Measurements from ENCODE around the gene CPA2. TPM values are rescaled to one million over a fixed set of nuclear protein-coding genes. Genes with fewer than 3 reads are reported as not detected.
"Not testable (repeated sequence)": the region's sequence is repeated elsewhere in the genome, so short reads cannot be mapped to it uniquely, and the experiment has no call there.

The CPA2 gene
- total RNA-seq, 1 experiment from 2014 or later: 0.90 TPM

DNA sequence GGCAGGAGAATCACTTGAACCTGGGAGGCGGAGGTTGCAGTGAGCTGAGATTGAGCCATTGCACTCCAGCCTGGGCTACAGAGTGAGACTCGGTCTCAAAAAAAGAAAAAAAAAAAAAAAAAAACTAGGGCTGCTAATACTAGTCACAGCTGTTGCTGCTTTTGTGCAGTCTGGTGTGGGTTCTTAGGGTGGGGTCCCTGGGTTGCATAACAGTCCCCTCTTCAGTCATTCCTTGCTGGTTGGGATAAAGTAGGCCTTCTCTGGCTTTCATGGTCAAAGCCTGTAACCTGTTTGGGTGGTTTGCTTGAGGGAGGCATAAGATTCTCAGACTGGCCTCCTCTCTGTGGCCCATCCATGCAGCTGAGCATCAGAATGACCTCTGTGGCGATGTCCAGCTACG is 44.9 kb upstream of the CPA2 start (continued):
- TF ChIP-seq, protein P1, sequence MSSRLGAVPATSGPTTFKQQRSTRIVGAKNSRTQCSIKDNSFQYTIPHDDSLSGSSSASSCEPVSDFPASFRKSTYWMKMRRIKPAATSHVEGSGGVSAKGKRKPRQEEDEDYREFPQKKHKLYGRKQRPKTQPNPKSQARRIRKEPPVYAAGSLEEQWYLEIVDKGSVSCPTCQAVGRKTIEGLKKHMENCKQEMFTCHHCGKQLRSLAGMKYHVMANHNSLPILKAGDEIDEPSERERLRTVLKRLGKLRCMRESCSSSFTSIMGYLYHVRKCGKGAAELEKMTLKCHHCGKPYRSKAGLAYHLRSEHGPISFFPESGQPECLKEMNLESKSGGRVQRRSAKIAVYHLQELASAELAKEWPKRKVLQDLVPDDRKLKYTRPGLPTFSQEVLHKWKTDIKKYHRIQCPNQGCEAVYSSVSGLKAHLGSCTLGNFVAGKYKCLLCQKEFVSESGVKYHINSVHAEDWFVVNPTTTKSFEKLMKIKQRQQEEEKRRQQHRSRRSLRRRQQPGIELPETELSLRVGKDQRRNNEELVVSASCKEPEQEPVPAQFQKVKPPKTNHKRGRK (CRISPR knock-in tag; IDR thresholded peaks at IDR 0.05; ENCODE audit: borderline replicate concordance): no peak
- no peak for TF ChIP-seq ZNF396 (CRISPR knock-in tag; IDR thresholded peaks at IDR 0.05; ENCODE audit: borderline replicate concordance)
- TF ChIP-seq, protein P2, sequence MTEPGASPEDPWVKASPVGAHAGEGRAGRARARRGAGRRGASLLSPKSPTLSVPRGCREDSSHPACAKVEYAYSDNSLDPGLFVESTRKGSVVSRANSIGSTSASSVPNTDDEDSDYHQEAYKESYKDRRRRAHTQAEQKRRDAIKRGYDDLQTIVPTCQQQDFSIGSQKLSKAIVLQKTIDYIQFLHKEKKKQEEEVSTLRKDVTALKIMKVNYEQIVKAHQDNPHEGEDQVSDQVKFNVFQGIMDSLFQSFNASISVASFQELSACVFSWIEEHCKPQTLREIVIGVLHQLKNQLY (CRISPR knock-in tag; IDR thresholded peaks at IDR 0.05): no peak

DNA sequence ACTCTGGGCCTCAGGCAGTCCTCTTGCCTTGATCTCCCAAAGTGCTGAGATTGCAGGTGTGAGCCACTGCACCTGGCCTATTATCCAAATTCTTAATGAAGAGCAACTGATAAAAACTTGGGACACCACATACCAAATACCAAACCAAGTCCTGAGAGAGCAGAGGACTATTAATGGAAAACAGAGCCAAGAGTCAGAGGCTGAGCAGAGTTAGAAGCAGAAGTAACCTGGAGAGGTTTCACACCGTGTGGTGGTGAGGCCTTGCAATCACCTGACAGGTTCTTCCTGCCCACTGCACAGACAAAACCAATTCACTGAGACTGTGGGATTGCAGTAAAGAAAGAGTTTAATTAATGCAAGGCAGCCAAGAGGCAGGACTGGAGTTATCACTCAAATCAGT is 43.0 kb upstream of the CPA2 start:
- Mint-ChIP-seq H3K27ac (no peak overlapping the region), H3K4me3 (no peak overlapping the region), H3K9me3 (peaks cover 16% of the 10 kb centered on the region), H3K4me1 (peaks cover 3% of the 10 kb centered on the region), H3K27me3 (ENCODE audit: low read depth) (0 out of 2 replicates have a peak, but pooled peaks cover 4% of the 10 kb centered on the region), H3K36me3 (peaks cover 4% of the 10 kb centered on the region; the same call in 1 of the 2 replicates)
- TF ChIP-seq, protein P3, sequence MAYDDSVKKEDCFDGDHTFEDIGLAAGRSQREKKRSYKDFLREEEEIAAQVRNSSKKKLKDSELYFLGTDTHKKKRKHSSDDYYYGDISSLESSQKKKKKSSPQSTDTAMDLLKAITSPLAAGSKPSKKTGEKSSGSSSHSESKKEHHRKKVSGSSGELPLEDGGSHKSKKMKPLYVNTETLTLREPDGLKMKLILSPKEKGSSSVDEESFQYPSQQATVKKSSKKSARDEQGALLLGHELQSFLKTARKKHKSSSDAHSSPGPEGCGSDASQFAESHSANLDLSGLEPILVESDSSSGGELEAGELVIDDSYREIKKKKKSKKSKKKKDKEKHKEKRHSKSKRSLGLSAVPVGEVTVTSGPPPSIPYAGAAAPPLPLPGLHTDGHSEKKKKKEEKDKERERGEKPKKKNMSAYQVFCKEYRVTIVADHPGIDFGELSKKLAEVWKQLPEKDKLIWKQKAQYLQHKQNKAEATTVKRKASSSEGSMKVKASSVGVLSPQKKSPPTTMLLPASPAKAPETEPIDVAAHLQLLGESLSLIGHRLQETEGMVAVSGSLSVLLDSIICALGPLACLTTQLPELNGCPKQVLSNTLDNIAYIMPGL (CRISPR knock-in tag; IDR thresholded peaks at IDR 0.05): no peak
- TF ChIP-seq NFE2L1 (CRISPR knock-in tag; IDR thresholded peaks at IDR 0.05): no peak
- no peak for ATAC-seq
- CTCF ChIA-PET: no interaction called here
- POLR2A ChIA-PET: no interaction called here
- no peak for DNase-seq (ENCODE audit: low spot score)

DNA sequence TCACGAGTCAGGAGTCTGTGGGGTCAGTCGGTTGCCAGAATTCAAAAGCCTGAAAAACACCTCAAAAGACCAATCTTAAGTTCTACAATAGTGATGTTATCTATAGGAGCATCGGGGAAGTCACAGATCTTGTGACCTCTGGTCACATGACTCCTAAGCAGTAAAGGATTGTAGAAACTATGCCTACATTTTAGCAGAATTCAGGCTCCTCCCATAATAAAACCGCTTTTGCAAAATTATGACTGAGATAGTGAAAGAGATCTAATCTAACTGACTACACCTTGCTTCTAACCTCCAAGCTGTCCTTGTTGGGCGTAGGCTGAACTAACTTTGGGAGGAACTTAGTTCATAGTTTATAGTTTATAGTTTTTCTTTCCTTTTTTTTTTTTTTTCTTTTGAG is 42.5 kb upstream of the CPA2 start:
- CTCF ChIA-PET: no interaction called here

DNA sequence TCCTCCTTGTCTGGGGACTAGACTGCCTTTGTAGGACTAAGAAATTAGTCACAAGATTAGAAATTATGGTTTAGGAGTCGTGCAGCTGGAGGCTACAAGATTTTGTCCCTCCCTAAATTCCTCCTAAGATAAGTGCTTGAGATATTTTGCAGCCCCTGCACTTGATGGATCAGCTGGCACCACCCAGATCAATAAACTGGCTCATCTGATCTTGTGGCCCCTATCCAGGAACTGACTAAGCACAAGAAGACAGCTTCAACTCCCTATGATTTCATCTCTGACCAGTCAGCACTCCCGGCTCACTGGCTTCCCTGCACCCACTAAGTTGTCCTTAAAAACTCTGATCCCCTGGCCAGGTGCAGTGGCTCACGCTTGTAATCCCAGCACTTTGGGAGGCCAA is 41.7 kb upstream of the CPA2 start:
- ATAC-seq; H3K4me1 Mint-ChIP-seq; CTCF ChIA-PET; H3K27ac Mint-ChIP-seq; H3K27me3 Mint-ChIP-seq (ENCODE audit: low read depth); H3K36me3 Mint-ChIP-seq; DNase-seq (ENCODE audit: low spot score); POLR2A ChIA-PET; H3K4me3 Mint-ChIP-seq: not testable (repeated sequence)
- peaks cover 23% of the 10 kb centered on the region for H3K9me3 Mint-ChIP-seq

More for the DNA sequence above, 42.5 kb upstream of the CPA2 start:
- ATAC-seq (no peak), DNase-seq (ENCODE audit: low spot score) (no peak)
- Mint-ChIP-seq H3K36me3 (peaks cover 4% of the 10 kb centered on the region), H3K9me3 (peaks cover 18% of the 10 kb centered on the region), H3K4me3 (no peak overlapping the region), H3K27me3 (ENCODE audit: low read depth) (0 out of 2 replicates have a peak, but pooled peaks cover 4% of the 10 kb centered on the region), H3K27ac (no peak overlapping the region), H3K4me1 (peaks cover 3% of the 10 kb centered on the region)
- TF ChIP-seq ZNF138 (CRISPR knock-in tag; conservative IDR thresholded peaks at IDR 0.05) (no peak), JUN (CRISPR knock-in tag; IDR thresholded peaks at IDR 0.05) (no peak)
- TF ChIP-seq, protein P4, sequence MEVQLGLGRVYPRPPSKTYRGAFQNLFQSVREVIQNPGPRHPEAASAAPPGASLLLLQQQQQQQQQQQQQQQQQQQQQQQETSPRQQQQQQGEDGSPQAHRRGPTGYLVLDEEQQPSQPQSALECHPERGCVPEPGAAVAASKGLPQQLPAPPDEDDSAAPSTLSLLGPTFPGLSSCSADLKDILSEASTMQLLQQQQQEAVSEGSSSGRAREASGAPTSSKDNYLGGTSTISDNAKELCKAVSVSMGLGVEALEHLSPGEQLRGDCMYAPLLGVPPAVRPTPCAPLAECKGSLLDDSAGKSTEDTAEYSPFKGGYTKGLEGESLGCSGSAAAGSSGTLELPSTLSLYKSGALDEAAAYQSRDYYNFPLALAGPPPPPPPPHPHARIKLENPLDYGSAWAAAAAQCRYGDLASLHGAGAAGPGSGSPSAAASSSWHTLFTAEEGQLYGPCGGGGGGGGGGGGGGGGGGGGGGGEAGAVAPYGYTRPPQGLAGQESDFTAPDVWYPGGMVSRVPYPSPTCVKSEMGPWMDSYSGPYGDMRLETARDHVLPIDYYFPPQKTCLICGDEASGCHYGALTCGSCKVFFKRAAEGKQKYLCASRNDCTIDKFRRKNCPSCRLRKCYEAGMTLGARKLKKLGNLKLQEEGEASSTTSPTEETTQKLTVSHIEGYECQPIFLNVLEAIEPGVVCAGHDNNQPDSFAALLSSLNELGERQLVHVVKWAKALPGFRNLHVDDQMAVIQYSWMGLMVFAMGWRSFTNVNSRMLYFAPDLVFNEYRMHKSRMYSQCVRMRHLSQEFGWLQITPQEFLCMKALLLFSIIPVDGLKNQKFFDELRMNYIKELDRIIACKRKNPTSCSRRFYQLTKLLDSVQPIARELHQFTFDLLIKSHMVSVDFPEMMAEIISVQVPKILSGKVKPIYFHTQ (CRISPR knock-in tag; IDR thresholded peaks at IDR 0.05): no peak
- POLR2A ChIA-PET: no interaction called here

DNA sequence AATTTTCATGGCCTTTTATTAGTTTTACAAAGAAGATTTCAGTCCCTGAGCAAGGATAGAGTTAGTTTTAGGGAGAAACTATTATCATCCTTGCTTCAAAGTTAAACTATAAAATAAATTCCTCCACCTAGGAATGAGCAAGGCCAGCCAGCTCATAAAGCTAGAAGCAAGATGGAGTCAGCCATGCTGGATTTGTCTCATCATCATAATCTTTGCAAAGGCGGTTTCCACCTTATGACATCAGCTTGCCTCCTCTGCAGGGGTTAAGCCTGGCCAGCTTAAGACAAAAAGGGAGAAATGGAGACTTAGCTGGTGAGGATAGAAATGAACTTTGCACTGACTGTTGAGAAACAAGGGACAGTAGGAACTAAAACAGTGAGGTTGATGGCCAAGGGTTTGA is 40.3 kb upstream of the CPA2 start:
- CTCF ChIA-PET: interaction anchor here (1.1 kb wide), 1 partner anchor 10 kb away, joined by 3 read pairs; no protein-coding TSS in a partner anchor
- Mint-ChIP-seq H3K27ac (no peak overlapping the region), H3K4me3 (no peak overlapping the region), H3K27me3 (ENCODE audit: low read depth) (0 out of 2 replicates have a peak, but pooled peaks cover 4% of the 10 kb centered on the region), H3K4me1 (peaks cover 3% of the 10 kb centered on the region), H3K36me3 (peaks cover 4% of the 10 kb centered on the region), H3K9me3 (peaks cover 31% of the 10 kb centered on the region)
- no peak for ATAC-seq
- POLR2A ChIA-PET: no interaction called here
- DNase-seq (ENCODE audit: low spot score): no peak
- no peak for TF ChIP-seq CREM (CRISPR knock-in tag; IDR thresholded peaks at IDR 0.05)
